H1 (cell line): ENCODE results near the gene SLC32A1. TPM values are rescaled to one million over a fixed set of nuclear protein-coding genes. Genes with fewer than 3 reads are reported as not detected.
A peak's percentile ranks its signal among the peaks of the same experiment; 100 is the strongest.

Source experiments
- EZH2 ChIP-seq: fragments of 200-600 bp; sonication (generic); IDR thresholded peaks from 2 replicates; pipeline ENCODE4 v1.7.1; 2012; ENCODE audit warnings: low read depth, mild to moderate bottlenecking, moderate library complexity, low read length, inconsistent platforms; ENCODE audit not compliant: severe bottlenecking
- FOSL1 ChIP-seq: IDR thresholded peaks from 2 replicates; pipeline ENCODE4 v1.6.1; 2011; ENCODE audit warnings: mild to moderate bottlenecking, low read depth, low read length, moderate library complexity; ENCODE audit not compliant: insufficient read depth
- POU5F1 ChIP-seq: IDR thresholded peaks from 2 replicates; pipeline ENCODE4 v1.6.1; 2011; ENCODE audit warnings: low read depth, mild to moderate bottlenecking, low read length, moderate library complexity
- RNF2 ChIP-seq: fragments of 200-900, 300-1000 bp; sonication (generic); IDR thresholded peaks from 2 replicates; pipeline ENCODE4 v1.7.1; 2016; ENCODE audit warnings: borderline replicate concordance, low read depth, mild to moderate bottlenecking, antibody characterized with exemption, low read length; ENCODE audit not compliant: poor library complexity, severe bottlenecking; ENCODE audit errors: missing control alignments
- SUZ12 ChIP-seq: fragments of 200-600 bp; sonication (generic); IDR thresholded peaks from 2 replicates; pipeline ENCODE4 v1.6.1; 2012; ENCODE audit warnings: mild to moderate bottlenecking, inconsistent platforms, low read length, moderate library complexity, mixed read lengths
- TCF12 ChIP-seq: IDR thresholded peaks from 2 replicates; pipeline ENCODE4 v1.6.1; 2011; ENCODE audit warnings: low read depth, mild to moderate bottlenecking, low read length
- TEAD4 ChIP-seq: IDR thresholded peaks from 2 replicates; pipeline ENCODE4 v1.6.1; 2012; ENCODE audit warnings: low read depth, low read length, inconsistent platforms, mixed read lengths
- polyA plus RNA-seq, 7 experiments: library from polyadenylated mRNA; depleted of rRNA in 3 of 7; stranded (reverse) in 5 of 7; unstranded in 2 of 7; fragments of >200 nt in 5 of 7; fragments of 200-250 nt in 2 of 7; gene quantifications; 1 replicate in 5 of 7; 2 replicates in 1 of 7; 4 replicates in 1 of 7; pipeline versions ENCODE4 v1.2.1 to v1.2.3, GENCODE V29; 2011 to 2013; ENCODE audit warnings: missing spikeins in 2 of 7, mixed read lengths in 2 of 7
- total RNA-seq: library from RNA; stranded (reverse); fragmentation: NEBNext Ultra II Directional; extraction: Animal tissue kit (Norgen Biotek cat#: 25700); gene quantifications from 2 replicates; pipeline ENCODE4 v1.2.1, GENCODE V29; 2021

Gene SLC32A1
- total and polyA plus RNA-seq, 2 of the 8 experiments (the other 6 are each of a cell fraction or from before 2014, with no cell fraction given): 0.09 to 0.15 TPM

- TF ChIP-seq RNF2 (peak; percentile 79), POU5F1 (no peak), TEAD4 (no peak), SUZ12 (peak; percentile 43), TCF12 (peak; percentile 89; the same call in 1 of the 2 replicates), FOSL1 (no peak), EZH2 (peak; percentile 27)
Observed at GRCh38 chr20:38728911-38729642, 4.8 kb downstream of the SLC32A1 start (continued).
